Measurements from ENCODE around the gene PRPF6.

- TF ChIP-seq CTCF (IDR thresholded peaks at IDR 0.05; ENCODE audit: poor library complexity, severe bottlenecking) (no peak), POLR2AphosphoS5 (IDR thresholded peaks at IDR 0.05) (no peak), MXI1 (conservative IDR thresholded peaks at IDR 0.05; ENCODE audit: poor library complexity, severe bottlenecking) (no peak)
Observed at GRCh38 chr20:64015635-64016034, 34.7 kb downstream of the PRPF6 start.
